HG03135 (cell line): ENCODE results near the gene ENTHD1.
"Not testable (repeated sequence)": the region's sequence is repeated elsewhere in the genome, so short reads cannot be mapped to it uniquely, and the experiment has no call there.

Source experiments
- ATAC-seq: cut with Tn5 transposase; IDR thresholded peaks from one replicate; pipeline ENCODE4 v1.9.1; 2021; ENCODE audit warnings: mild to moderate bottlenecking, moderate library complexity; ENCODE audit not compliant: unreplicated experiment

The ENTHD1 gene

DNA sequence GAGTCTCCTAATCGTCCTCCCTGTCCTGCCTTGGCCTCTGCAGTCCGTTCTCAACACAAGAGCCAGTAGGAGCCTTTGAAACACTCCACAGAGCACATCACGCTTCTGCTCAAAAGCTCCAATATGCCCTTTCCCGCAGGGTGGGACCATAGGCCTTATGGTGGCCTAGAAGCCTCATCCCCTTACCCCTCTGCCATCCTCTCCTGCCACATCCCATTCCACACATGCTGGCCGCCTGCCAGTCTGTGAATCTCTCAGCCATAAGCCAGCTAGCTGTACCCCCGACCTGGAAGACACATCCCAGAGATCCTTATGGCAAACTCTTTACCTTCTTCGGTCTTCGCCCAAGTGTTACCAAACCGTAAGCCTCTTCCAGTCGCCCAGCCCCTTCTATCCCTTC, 157.8 kb downstream of the ENTHD1 start:
- ATAC-seq, result no peak

DNA sequence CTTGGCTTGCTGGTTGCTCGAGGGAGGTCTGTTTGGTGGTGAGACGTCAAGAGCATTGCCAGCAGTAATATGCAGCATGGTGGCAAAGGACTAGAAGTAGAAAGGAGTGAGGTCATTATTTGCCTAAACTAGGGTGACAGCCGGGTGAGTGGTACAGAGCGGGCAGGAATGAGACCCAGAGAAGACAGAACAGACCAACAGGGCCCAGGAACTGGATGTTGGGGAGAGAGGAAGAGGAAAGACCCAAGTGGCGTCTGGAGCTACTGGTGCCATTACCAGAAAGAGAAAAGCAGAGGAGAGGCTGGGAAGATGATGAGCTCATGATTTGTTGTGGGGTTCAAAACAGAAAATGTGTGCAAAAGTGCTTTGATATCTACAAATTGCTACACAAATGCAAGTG, 158.7 kb downstream of the ENTHD1 start:
- no peak for ATAC-seq

GRCh38 chr22:39734046-39734445, 159.5 kb downstream of the ENTHD1 start:
- not testable (repeated sequence) for ATAC-seq

- ATAC-seq, result no peak
These were observed 160.4 kb downstream of the ENTHD1 start for GRCh38 chr22:39733191-39733590.

DNA sequence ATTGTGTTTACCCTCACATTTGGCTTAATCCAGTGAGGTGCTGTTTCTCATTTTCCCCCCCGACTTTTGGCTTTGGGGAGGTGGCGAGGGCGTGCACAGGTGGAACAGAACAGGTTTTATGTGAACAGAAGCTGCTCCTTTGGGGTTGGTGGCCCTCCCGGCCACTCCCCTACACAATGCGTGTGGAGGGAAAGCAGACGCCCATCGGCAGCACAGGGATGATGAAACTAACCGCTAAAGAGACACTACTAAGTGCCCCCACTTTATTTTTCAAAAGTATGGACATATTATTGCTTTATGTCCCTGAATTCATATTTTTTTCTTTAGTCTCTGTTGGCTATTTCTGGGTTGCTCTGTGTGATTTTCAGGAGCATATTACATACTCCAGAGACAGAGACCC, 160.9 kb downstream of the ENTHD1 start:
- ATAC-seq, result no peak

DNA sequence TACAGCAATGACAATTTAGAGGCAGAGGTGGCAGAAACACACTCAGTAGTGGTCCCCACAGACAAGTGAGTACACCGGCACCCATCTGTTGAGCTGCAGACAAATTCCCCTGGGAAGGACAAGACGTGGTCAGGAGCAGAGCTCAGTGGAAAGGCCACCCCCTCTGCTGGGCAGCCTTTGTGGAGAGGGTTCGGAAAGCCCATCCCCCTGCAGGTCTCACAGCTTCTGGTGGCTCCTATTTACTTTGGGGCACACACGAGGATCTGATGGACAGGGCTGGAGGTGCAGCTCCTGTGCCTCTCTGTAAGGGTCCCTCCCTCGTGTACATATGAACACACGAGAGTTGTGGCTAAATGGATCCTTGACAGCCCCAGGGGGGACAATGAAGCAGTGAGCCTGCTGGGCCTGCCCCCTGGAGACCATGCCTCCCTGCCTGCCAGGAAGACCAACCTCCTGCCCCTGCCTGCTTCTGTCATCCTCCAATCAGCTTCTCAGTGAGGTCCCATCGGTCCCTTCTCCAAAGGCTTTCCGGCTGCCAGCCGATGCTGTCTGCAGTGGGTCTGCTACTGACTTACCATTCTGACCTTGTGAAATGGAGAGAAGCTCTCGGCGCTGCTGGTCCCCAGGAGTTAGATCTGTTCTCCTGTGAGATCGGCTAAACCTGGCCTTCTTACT, 161.5 kb downstream of the ENTHD1 start:
- no peak for ATAC-seq

DNA sequence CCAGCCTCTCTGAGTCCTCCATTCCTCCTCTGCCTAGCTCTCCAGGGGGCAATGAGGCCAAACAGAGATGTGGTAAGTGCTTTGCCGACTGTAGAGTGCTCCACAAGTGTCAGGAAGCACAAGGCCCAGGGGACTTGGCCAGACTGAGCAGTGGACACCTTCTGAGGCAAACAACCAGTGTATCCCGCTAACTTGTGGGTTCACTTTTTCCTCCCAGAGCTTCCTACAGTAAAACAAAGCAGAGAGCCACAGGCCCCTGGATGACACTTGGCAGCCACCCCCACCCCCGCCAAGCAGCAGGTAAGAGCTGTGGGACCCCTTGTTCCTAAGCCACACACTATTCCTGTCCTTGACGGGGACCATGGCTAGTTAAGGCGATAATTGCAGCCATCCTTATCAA, 162.1 kb downstream of the ENTHD1 start:
- ATAC-seq, result no peak

GRCh38 chr22:39729141-39729934, 164.2 kb downstream of the ENTHD1 start:
- no peak for ATAC-seq

GRCh38 chr22:39728236-39728860, 165.2 kb downstream of the ENTHD1 start:
- ATAC-seq, result no peak

DNA sequence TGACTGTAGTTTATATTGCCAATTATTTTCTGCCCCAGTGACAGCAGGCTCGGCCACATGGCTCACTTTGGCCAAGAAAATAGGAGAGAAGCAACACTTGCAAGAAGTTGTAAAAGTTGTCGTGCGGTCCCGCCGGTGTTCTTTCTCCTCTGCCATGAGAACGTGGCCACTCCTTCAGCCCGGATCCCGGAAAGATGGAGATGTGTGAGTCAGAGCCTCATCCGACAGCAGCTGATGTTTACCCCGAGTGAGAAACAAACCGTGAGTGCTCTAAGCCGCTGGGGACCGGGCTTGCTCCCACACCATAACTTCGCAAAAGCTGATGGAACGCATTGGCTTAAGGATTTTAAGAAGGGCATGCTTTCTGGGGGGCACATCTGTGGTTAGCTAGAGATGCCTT, 166.0 kb downstream of the ENTHD1 start:
- no peak for ATAC-seq

DNA sequence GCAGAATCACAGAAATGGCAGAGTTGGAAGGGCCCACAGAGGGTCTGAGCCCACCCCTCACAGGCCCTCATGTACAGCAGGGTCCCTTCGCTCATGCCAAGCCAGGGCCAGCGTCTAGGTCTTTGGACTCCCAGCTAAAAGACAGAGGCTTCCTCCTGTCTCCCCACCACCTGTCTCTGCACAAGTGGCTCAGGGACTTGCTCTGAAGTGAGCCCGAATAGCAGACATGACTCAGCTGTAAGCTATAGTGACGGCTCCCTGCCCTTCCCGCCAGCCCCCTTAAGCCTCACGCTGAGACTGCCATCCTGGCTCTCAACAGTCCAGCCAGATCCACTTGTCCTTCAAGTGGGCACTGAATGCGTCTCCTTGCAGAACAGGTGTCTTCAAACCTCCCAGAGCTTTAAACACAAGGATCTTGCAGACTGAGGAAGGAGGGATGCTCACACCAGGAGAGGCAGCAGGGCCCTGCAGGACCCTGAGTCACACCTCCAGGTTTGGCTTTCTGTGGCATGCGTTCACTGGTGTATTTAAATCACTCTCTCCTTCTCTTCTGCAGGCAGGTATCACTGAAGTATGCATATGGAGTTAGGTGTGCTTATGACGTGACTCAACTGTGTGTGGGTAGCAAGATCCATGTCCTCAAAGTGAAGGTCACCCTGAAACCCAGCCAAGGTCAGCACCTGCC, 168.1 kb downstream of the ENTHD1 start:
- ATAC-seq, result no peak

GRCh38 chr22:39724857-39725256, 168.7 kb downstream of the ENTHD1 start:
- ATAC-seq, result no peak

DNA sequence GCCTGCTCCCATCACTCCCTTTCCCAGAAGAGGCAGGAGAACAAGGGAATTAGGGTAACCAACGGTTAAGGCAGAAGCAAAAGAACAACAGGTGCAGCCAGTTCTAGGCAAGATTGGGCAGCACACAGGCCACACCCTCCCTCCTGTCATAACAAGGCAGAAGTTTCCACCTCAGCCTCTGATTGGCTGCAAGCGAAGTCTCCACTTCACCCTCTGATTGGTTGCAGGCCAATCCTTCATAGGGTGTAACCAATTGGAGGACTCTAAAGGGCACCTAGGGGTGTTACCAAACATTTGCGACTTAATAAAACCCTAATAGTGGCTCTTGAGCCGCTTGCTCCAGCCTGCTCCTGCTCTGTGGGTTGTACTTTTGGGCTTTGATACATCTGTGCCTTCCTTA, 169.2 kb downstream of the ENTHD1 start:
- no peak for ATAC-seq

- ATAC-seq, result no peak
These were observed 169.6 kb downstream of the ENTHD1 start for GRCh38 chr22:39723899-39724351.

- ATAC-seq, result no peak
These were observed 170.1 kb downstream of the ENTHD1 start for GRCh38 chr22:39723463-39723862.

GRCh38 chr22:39722501-39722900, 171.1 kb downstream of the ENTHD1 start:
- no peak for ATAC-seq

DNA sequence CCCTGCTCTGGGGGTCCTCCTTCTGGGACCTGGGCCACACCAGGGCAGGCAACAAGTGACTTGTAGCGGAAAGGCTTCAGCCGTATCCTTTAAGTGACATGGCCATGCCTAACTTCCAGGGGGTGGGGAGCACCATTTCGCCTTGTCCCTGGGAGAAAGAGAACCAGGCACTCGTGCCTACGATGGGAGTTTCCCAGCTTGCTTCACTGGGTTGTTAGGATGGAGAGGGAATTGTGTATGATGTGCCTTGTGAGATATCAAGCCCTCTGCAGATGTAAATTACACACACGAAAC, 171.6 kb downstream of the ENTHD1 start:
- ATAC-seq, result no peak

DNA sequence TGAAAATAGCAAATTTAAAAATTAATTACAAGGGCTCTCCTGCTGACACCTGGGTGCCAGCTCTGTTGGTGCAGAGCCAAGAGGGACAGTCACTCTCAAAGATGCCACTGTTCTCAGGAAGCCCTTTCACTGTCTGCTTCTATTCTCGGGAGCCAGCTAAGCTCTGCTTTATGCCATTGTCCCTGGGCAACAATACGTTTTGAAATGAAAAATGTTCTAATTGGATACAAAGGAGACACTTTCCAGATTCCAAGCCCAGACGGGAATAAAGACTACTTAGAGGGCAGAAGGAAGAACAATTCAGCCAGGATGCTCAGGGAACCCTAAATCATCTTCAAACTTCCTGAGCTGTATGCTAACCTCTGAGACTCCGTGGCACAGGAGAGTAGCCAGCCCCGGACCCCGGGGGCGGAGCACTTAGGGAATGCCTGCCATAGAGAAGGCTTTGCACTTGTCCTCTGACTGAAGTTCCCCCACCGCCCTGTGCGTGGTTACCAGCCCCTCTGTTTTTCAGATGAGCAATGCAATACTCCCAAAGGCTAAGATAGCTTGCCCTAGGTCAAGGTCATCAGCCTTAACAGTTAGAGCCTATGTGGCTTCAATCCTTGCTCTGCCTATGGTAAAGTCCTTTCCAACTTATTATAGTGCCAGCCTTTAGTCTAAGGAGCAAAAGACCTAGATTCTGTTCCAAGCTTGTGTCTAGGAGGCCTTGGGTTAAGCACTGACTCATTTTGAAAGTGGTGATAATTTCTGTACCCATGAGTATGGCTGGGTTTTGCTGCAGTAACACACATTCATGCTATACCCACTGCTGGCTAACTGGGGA, 172.1 kb downstream of the ENTHD1 start:
- ATAC-seq, result no peak

DNA sequence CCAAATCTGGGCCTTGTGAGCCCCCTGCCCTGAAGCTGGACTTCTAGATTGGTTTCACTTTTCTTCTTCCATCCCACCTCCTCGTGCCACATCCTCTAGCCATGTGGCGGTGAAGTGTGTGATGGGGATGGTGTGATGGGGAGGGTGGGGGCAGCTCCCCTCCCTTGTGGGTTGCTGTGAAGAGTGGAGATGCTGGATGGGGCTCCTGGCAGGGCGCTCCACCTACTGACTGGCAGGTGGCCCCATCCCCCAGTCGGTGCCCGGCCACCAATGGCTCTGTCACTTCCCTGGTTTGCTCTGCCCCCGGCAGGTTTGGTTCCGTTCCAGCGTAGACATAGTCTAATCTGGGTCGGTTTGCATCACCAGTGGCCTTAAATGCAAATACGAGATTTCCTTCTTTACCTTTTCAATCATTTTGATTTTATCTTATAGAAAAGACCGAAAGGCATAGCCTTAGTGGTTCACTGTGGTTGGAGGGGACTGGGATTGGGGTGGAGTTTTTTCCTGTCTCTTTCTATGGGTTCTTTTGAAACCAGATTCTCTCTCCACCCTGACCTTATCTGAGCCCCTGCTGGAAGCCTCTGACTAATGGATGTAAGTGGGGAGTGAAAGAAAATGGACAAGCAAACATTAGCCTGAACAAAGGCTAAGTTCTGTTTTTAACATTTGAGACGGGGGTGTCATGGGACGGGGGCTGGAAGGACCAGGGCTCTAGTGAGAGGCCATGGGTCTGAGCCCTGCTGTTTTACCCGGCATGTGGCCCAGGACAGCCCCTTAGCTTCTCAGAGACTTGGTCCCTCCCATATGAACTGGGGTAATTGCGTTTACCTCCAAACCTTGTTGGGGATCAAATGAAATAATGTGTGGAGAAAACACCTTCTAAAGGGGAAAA, 173.8 kb downstream of the ENTHD1 start:
- no peak for ATAC-seq
